GM19023 (cell line): Measurements from ENCODE around the gene ANO7.

Source experiments
- ATAC-seq: cut with Tn5 transposase; IDR thresholded peaks from one replicate; pipeline ENCODE4 v1.9.1; 2021; ENCODE audit warnings: mild to moderate bottlenecking, moderate library complexity; ENCODE audit not compliant: unreplicated experiment

Gene ANO7

GRCh38 chr2:241188361-241189092, at the start of gene ANO7:
Gene ANO7, plus strand, starts transcription at chr2:241188677. Its CDS starts 1,387 bp downstream, at chr2:241190064.
- no peak for ATAC-seq

GRCh38 chr2:241139531-241140444, 48.7 kb upstream of the ANO7 start:
- ATAC-seq: no peak

GRCh38 chr2:241140445-241140840, 48.0 kb upstream of the ANO7 start:
- ATAC-seq: no peak

- ATAC-seq: no peak
These were observed 47.2 kb upstream of the ANO7 start for GRCh38 chr2:241141214-241141770.

GRCh38 chr2:241142063-241142462, 46.4 kb upstream of the ANO7 start:
- ATAC-seq: no peak

- ATAC-seq: no peak
These were observed 45.9 kb upstream of the ANO7 start for GRCh38 chr2:241142593-241142992.

GRCh38 chr2:241146286-241146685, 42.2 kb upstream of the ANO7 start:
- ATAC-seq: no peak

- no peak for ATAC-seq
These were observed 41.1 kb upstream of the ANO7 start for GRCh38 chr2:241147336-241147735.

- no peak for ATAC-seq
These were observed 40.2 kb upstream of the ANO7 start for GRCh38 chr2:241148239-241148638.

GRCh38 chr2:241148891-241149674, 39.4 kb upstream of the ANO7 start, which contains the start of gene PASK:
Gene PASK, minus strand, starts transcription at chr2:241149472. Its CDS starts 6,440 bp downstream, at chr2:241143032.
- peak; percentile 81 for ATAC-seq

- ATAC-seq: peak; percentile 2
These were observed 38.9 kb upstream of the ANO7 start for GRCh38 chr2:241149675-241149924.

- peak; percentile 73 for ATAC-seq
These were observed 38.4 kb upstream of the ANO7 start, which contains the start of gene PPP1R7 for GRCh38 chr2:241149925-241150659. Gene PPP1R7, plus strand, starts transcription at chr2:241150467. Its CDS starts 29 bp downstream, at chr2:241150496.

GRCh38 chr2:241150660-241151530, 37.6 kb upstream of the ANO7 start:
- no peak for ATAC-seq

- ATAC-seq: no peak
These were observed 36.4 kb upstream of the ANO7 start for GRCh38 chr2:241151934-241152660.

- ATAC-seq: no peak
These were observed 34.9 kb upstream of the ANO7 start for GRCh38 chr2:241153616-241154015.

- ATAC-seq: no peak
These were observed 33.6 kb upstream of the ANO7 start for GRCh38 chr2:241154915-241155314.

GRCh38 chr2:241155936-241156335, 32.5 kb upstream of the ANO7 start:
- ATAC-seq: no peak

- no peak for ATAC-seq
These were observed 31.5 kb upstream of the ANO7 start for GRCh38 chr2:241156971-241157441.
